Effector memory CD8-positive, alpha-beta T cell (primary cell): ENCODE results near the gene GPRIN2.

ENCODE experiments used
- ATAC-seq: fragments of 150-1000 bp; cut with Tn5 transposase; replicated peaks from 2 replicates; pipeline ENCODE4 v1.10.0; 2021; ENCODE audit warnings: mild to moderate bottlenecking, moderate library complexity
- DNase-seq, 3 experiments: peaks; one replicate each; pipeline ENCODE4 v3.0.0; 2021
- H3K27ac Mint-ChIP-seq, 2 donors: one replicate each; pipeline ENCODE4 v1.8.0; 2022; ENCODE audit warnings: mild to moderate bottlenecking in 2 of 2, mixed read lengths in 2 of 2, moderate library complexity in 2 of 2
- H3K27me3 Mint-ChIP-seq, 2 donors: one replicate each; pipeline ENCODE4 v1.8.0; 2022; ENCODE audit warnings: mixed read lengths in 2 of 2
- H3K36me3 Mint-ChIP-seq: one replicate; pipeline ENCODE4 v1.8.0; 2022; ENCODE audit warnings: mild to moderate bottlenecking, moderate library complexity, mixed read lengths; ENCODE audit not compliant: insufficient read depth
- H3K4me1 Mint-ChIP-seq, 2 donors: one replicate each; pipeline ENCODE4 v1.8.0; 2022; ENCODE audit warnings: low read depth in 2 of 2, mixed read lengths in 2 of 2
- H3K4me3 Mint-ChIP-seq, 2 donors: one replicate each; pipeline ENCODE4 v1.8.0; 2022; ENCODE audit warnings: mild to moderate bottlenecking in 2 of 2, mixed read lengths in 2 of 2, moderate library complexity in 2 of 2
- H3K9me3 Mint-ChIP-seq, 2 donors: one replicate each; pipeline ENCODE4 v1.8.0; 2022; ENCODE audit warnings: mixed read lengths in 2 of 2

The GPRIN2 gene

DNA sequence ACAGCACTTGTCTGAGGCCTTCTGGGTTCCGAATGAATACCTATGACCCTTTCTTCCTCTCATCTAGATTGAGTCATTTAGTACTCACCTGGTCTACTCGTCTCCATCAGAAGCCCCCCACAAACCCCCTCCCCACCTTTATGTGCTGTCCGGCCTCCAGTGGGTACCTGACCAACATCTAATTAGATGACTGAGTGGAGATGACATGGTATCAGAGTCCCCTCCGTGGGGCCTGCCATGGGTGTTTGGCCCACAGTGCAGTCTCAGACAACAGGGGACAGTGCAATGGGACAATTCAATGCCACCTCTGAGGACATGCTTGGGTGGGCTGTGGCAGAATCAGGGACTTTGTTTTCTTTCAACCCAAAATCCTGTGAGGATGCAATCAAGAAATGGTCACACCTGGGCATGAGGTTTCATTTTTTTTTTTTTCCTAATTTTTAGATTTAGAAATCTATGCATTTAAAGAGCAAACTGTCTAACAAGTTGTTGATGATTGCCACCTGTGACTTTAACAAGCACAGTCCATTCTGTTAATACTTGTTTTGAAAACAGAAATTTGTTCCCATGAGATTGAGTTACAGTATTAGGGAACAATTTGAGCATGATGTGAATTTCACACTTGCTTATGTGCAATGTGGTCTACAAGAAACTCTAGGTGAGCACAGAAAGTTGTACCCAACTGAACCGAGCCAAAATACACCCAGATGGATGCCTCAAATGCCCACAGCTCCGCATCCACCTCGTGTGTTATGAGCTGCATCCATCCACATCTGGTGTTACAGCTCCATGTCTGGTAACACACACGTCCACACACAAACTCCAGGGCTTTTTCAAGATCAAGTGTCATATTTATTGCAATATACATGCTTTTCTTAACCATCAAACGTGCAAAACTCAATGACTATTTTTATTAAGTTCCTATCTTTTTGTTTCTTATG lies 27.5 kb downstream of the GPRIN2 start:
- Mint-ChIP-seq H3K9me3 (no peaks in the 10 kb centered on the region), H3K27ac (no peak overlapping the region), H3K4me1 (no peaks in the 10 kb centered on the region), H3K4me3 (no peak overlapping the region), H3K36me3 (no peaks in the 10 kb centered on the region), H3K27me3 (no peaks in the 10 kb centered on the region)
- DNase-seq: no peak
- no peak for ATAC-seq

DNA sequence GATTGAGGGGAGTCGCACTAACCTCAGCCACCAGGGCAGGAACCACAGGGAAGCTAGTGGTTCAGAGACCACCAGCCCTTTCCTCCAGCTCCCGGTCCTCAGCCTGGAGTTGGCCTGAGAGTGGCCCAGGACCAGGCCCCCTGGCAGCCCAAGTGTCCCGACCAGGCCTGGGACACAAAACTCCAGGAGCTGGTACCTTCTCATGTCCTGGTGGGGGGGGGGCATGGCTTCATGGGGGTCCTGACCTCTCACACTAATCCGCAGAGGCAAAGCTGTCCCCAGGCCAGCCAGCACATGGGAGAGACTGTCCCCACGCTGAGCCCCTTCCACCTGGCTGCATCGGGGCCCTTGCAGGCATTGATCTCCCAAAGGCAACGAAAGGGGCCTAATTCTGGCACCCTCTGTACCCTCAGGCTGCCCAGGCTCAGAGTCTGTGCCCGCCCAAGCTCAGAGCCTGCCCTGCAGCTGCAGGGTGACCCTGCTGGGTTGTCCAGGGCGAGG lies 28.2 kb downstream of the GPRIN2 start:
- Mint-ChIP-seq H3K27ac (no peak overlapping the region), H3K27me3 (no peaks in the 10 kb centered on the region), H3K4me1 (no peaks in the 10 kb centered on the region), H3K9me3 (no peaks in the 10 kb centered on the region), H3K36me3 (no peaks in the 10 kb centered on the region), H3K4me3 (no peak overlapping the region)
- DNase-seq: no peak
- no peak for ATAC-seq

DNA sequence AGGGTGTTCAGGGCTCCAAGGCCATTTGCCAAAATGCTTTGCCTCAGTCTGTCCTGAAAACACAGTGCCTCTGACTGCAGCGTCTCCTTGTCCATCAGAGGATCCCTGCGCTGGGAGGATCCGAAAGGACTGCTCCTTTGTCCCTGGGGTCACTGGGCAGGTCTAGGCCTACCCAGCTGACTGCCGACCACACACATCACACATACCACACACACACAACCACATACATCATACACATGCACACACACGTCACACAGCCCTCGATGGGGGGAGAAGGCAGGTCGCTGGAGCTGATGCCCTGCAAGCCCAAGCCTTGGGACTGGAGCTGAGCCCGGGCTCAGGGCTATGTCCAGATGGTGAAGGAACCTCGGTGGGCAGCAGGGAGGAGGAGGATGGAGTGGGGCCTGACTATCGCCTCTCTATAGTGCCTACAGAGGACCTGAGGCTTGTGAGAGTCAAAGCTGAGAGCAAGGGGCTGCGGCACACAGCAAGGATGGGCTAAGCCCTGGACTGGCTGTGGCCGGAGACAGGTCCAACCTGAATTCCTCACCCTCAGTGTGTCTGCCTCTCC lies 29.1 kb downstream of the GPRIN2 start:
- H3K9me3 Mint-ChIP-seq: no peaks in the 10 kb centered on the region
- H3K4me1 Mint-ChIP-seq: no peaks in the 10 kb centered on the region
- no peak for DNase-seq
- no peaks in the 10 kb centered on the region for H3K36me3 Mint-ChIP-seq
- no peaks in the 10 kb centered on the region for H3K27me3 Mint-ChIP-seq
- no peak overlapping the region for H3K27ac Mint-ChIP-seq
- ATAC-seq: no peak
- H3K4me3 Mint-ChIP-seq: no peak overlapping the region

DNA sequence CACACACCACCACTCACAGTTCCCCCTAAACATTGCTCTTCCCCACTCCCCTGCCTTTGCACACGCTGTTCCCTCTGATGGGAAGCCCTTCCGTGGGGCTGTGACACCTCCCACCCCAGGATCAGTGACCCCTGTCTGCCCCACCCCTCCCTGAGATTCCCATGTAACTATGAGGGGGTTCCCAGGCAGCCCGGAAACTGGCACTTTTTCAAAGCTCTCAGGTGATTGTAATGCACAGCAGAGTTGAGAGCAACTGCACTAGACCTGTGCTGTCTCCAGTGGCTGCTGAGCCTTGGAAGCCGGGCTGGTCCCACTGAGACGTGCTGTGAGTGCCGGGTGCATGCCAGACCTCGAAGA lies 29.8 kb downstream of the GPRIN2 start:
- Mint-ChIP-seq H3K9me3 (no peaks in the 10 kb centered on the region), H3K27me3 (no peaks in the 10 kb centered on the region), H3K4me1 (no peaks in the 10 kb centered on the region), H3K36me3 (no peaks in the 10 kb centered on the region), H3K27ac (no peak overlapping the region), H3K4me3 (no peak overlapping the region)
- ATAC-seq: no peak
- no peak for DNase-seq

DNA sequence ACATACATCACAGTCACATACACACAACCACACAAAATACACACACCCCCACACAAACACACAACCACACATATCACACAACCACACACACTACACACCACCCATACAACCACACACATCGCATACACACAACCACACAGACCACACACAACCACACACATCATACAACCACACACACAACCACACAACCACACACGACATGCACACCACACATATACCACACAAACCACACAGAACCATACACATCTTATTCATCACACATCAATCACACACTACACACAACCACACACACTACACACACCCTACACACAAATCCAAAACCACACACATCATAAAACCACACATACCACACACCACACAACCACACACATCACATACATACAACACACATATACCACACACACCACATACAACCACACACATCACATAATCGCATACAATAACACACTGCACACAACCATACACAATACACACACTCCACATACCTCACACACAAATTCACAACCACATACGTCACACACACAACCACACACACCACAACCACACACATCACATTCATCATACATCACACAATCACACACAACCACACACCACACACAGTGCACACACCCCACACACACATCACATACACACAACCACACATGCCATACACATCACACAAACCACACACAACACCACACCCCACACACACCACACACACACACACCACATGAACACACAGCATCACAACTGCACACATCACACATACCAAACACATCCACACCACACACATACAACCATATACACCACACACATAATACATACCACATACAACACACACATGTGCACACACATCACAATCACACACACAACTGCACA lies 30.4 kb downstream of the GPRIN2 start:
- Mint-ChIP-seq H3K36me3 (no peaks in the 10 kb centered on the region), H3K4me1 (no peaks in the 10 kb centered on the region), H3K27ac (no peak overlapping the region), H3K9me3 (no peaks in the 10 kb centered on the region), H3K4me3 (no peak overlapping the region), H3K27me3 (no peaks in the 10 kb centered on the region)
- no peak for ATAC-seq
- DNase-seq: no peak

DNA sequence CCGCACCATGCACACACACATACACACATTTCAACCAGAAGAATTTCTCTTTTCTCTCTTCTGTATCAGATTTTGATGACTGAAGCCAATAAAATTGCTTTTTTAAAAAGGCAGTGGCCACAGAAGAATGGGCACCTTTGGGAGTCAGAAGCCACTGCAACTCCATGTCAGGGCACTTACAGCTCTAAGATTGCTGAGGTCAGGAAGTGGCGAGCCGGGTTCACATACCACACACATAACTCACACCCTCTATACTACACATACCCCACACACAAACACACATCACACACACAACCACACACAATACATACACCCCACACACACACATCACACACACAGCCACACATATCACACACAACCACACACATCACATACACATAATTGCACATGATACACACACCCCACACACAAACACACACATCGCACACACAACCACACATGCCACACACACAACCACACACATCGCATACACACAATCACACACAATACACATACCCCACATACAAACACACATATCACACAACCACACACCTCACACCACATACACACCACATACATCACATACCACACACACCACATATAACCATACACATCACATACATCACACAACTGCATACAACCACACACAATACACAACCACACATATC lies 31.2 kb downstream of the GPRIN2 start:
- Mint-ChIP-seq H3K27me3 (no peaks in the 10 kb centered on the region), H3K4me3 (no peak overlapping the region), H3K36me3 (no peaks in the 10 kb centered on the region), H3K27ac (no peak overlapping the region), H3K4me1 (no peaks in the 10 kb centered on the region), H3K9me3 (no peaks in the 10 kb centered on the region)
- DNase-seq (no peak), ATAC-seq (no peak)

DNA sequence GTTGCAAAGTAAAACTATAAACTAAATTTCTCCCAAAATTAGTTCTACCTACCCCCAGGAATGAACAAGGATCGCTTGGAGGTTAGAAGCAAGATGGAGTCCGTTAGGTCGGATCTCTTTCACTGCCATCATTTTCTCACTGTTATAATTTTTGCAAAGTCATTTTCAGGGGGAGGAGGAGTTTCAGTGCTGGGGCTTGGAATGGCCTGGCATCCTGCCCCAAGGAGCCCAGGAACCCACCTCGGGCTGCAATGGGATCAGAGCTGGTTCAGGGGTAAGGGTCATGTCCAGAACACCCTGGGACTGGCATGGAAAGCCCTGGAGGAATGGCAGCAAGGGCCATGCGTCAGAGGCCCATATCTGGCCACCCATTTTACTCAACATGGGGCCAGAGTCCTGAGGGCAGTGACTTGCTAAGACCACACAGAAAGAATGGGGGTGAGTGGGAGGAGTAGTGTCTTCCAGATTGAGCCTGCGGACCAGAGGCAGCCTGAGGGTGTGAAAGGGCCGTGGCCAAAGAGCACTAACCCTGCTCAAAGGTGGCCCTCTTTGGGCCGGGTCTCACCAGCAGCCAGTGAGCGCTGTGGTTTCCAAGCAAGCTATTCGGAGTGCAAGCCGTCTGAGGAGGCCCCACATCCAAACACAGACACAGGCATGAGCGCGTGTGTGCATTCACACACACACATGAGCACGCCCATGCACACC lies 31.8 kb downstream of the GPRIN2 start:
- Mint-ChIP-seq H3K27ac (no peak overlapping the region), H3K4me1 (no peaks in the 10 kb centered on the region), H3K36me3 (no peaks in the 10 kb centered on the region), H3K4me3 (no peak overlapping the region), H3K9me3 (no peaks in the 10 kb centered on the region), H3K27me3 (no peaks in the 10 kb centered on the region)
- ATAC-seq: no peak
- no peak for DNase-seq

DNA sequence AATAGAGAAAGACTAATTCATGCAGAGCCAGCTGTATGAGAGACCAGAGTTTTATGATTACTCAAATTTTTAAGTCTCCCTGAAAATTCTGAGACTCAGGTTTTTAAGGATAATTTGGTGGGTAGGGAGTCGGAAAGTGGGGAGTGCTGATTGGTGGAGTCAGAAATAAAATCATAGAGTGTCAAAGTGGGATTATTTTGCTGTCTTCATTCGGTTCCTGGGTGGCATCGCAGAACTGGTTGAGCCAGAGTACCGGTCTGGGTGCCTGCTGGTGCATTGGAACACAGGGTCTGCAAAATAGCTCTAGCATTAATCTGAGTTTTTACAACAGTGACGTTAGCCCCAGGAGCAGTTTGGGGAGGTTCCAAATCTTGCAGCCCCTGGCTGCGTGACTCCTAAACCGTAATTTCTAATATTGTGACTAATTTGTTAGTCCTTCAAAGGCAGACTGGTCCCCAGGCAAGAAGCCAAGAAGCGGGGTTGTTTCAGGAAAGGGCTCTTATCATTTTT lies 32.4 kb downstream of the GPRIN2 start:
- Mint-ChIP-seq H3K27me3 (no peaks in the 10 kb centered on the region), H3K9me3 (no peaks in the 10 kb centered on the region), H3K4me3 (no peak overlapping the region), H3K4me1 (no peaks in the 10 kb centered on the region), H3K27ac (no peak overlapping the region), H3K36me3 (no peaks in the 10 kb centered on the region)
- DNase-seq (no peak), ATAC-seq (no peak)

DNA sequence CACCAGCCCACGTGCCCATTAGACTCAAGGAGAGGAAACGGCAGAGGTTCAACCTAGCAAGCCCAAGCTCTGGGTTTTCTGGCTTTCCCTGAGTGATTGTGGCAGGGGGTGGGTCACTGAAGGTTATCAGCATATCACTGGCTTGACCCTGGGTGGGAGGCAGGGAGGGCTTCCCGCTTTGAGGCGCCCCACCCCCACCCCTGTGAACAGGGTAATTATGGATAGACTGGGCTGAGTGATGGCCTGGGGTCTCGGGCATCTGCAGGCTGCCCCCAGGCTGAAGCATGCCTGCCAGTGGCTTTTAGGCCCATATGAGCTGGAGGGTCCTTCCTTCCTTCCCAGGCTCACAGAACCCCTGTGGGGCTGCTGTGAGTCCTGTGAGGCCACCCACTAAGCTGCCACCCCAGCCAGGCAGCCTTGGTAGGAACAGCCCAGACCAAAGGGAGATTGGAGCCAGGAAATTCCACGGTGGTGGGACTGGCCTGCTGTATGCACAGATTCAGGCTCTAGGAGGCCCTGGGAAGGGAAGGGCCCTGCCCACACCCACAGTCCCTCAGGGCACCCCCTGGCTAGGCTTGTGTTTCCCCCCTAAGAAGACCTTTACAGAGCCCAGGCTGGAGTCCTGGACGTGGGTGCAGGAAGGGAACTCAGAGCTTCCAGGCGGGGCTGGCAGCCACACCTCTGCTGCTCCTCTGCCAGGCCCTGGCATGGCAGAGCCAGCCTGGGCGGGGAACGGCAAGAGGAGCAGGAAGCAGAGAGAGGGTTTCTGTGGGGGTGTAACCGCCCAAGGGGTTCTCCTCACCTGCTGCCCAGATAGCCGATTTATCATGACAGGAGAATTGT lies 33.1 kb downstream of the GPRIN2 start:
- Mint-ChIP-seq H3K36me3 (no peaks in the 10 kb centered on the region), H3K27me3 (no peaks in the 10 kb centered on the region), H3K9me3 (no peaks in the 10 kb centered on the region), H3K27ac (no peak overlapping the region), H3K4me3 (no peak overlapping the region), H3K4me1 (no peaks in the 10 kb centered on the region)
- DNase-seq: no peak
- ATAC-seq: no peak

DNA sequence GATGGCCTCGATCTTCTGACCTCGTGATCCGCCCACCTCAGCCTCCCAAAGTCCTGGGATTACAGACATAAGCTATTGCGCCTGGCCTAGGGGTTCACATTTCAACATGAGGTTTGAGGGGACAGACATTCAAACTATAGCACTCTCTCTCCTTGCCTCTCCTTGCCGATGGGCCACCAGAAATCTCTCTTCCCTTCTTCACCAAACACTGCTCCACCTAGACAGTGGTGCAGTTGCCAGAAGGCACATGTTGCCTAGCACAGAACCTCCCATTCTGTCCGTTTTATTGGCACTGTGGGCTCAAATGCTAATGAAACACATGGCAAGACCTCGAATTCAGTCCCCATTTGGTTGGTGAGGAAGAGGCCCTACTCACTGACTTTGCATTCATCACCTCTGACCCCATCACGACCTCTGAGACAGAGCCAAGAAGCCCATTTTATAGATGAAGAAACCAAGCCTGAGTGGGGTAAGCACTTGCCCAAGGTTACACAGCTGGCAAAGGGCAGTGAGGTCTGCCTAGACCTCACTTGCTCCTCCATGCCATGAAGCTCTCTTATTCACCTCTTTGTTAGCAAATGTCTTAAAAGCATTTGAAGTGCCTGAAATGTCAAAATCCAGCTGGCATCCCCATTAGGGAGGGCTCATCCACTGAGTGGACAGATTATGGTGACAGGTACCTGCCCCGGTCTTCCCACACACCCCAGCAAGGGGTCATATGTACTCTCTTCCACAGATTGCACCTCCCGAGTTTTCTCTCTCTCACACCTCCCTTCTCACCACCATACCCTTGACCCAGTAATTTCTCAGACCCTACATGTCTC lies 34.0 kb downstream of the GPRIN2 start:
- Mint-ChIP-seq H3K36me3 (no peaks in the 10 kb centered on the region), H3K27ac (no peak overlapping the region), H3K4me3 (no peak overlapping the region), H3K27me3 (no peaks in the 10 kb centered on the region), H3K4me1 (no peaks in the 10 kb centered on the region), H3K9me3 (no peaks in the 10 kb centered on the region)
- no peak for ATAC-seq
- DNase-seq: no peak

DNA sequence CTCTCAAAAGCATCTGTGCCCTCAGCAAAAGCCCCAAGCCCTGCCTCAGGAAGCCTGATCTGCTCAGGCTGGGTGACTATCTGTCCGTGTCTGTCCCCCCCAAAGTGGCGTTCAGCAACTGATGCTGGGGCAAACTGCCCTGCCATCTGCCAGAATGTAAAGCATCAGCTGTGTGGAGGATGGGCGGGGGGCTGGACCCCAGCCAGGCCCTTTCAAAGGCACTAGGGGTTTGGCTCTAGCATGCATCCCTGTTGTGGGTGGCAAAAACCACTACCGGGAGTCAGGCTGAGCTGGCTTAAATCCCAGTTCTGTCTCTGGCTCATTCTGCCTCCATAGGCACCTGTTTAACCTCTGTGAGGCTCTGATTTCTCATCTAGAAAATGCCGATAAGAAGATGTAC lies 35.5 kb downstream of the GPRIN2 start:
- no peak for DNase-seq
- H3K27me3 Mint-ChIP-seq: peaks cover 6 to 10% of the 10 kb centered on the region in 2 donors

More for the DNA sequence above, 35.5 kb downstream of the GPRIN2 start:
- Mint-ChIP-seq H3K36me3 (no peaks in the 10 kb centered on the region), H3K4me1 (no peaks in the 10 kb centered on the region), H3K9me3 (no peaks in the 10 kb centered on the region), H3K27ac (no peak overlapping the region), H3K4me3 (no peak overlapping the region)
- no peak for ATAC-seq
